Upper lobe of left lung (tissue), 4 donors: ENCODE results near the gene ANK3.

Source experiments
- CTCF ChIP-seq, 6 experiments: fragments of 450-650 bp in 4 of 6; fragments of 200-600 bp in 2 of 6; sonication (generic) in 2 of 6; IDR thresholded peaks; one replicate each; pipeline ENCODE4 v1.5.1; 2016 to 2019; ENCODE audit warnings: antibody characterized with exemption in 6 of 6
- EP300 ChIP-seq, 4 donors: sonication (generic); formaldehyde crosslinking; IDR thresholded peaks; one replicate each; pipeline ENCODE4 v1.5.1; 2017; ENCODE audit warnings: antibody characterized with exemption in 4 of 4, control low read depth in 2 of 4
- POLR2A ChIP-seq, 4 donors: fragments of 450-650 bp; IDR thresholded peaks; one replicate each; pipeline ENCODE4 v1.5.1; 2016 to 2017; ENCODE audit warnings: antibody characterized with exemption in 4 of 4, mild to moderate bottlenecking in 2 of 4

- TF ChIP-seq POLR2A (IDR thresholded peaks at IDR 0.05) (no peak), CTCF (IDR thresholded peaks at IDR 0.05) (no peak), EP300 (IDR thresholded peaks at IDR 0.05) (no peak)
Observed at GRCh38 chr10:60395711-60396110, 6.0 kb upstream of the ANK3 start.
